ENCODE measurements around the gene BTN1A1.
A peak's percentile ranks its signal among the peaks of the same experiment; 100 is the strongest.

The BTN1A1 gene

DNA sequence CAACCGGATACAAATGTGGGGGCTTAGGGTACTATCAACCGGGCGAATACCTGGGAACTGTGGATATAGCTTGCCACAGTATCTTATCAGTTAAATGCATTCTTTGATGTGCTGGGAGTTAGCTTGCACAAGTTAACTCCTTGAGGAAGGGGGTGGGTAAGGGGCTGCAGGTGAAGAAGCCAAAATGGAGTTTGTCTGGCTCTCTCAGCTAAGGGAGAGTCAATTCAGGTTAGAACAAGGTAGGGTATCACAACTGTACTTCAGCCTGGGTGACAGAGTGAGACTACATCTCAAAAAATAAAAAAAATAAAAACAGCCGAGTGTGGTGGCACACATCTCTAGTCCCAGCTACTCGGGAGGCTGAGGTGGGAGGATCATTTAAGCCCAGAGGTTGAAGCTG, 8.5 kb upstream of the BTN1A1 start:
- H3K27me3 ChIP-seq (replicated peaks; ENCODE audit: insufficient read depth, low read length) = no peaks in the 10 kb centered on the region
- H3K9ac ChIP-seq (ENCODE audit: low read length) = no peak overlapping the region
- H3K36me3 ChIP-seq (replicated peaks; ENCODE audit: insufficient read depth, low read length) = no peaks in the 10 kb centered on the region
- H3K9me3 ChIP-seq (replicated peaks; ENCODE audit: insufficient read depth, low read length) = no peaks in the 10 kb centered on the region
- no peak overlapping the region for H3K4me2 ChIP-seq (ENCODE audit: low read depth, low read length)
- no peaks in the 10 kb centered on the region for H4K20me1 ChIP-seq (ENCODE audit: insufficient read depth, low read length)
- peaks cover 16% of the 10 kb centered on the region for H3K4me1 ChIP-seq (ENCODE audit: low read length)
- H3K27ac ChIP-seq (ENCODE audit: low read length) = no peak overlapping the region
- no peak overlapping the region for H2AFZ ChIP-seq (ENCODE audit: low read length)
- TF ChIP-seq EZH2phosphoT487 (IDR thresholded peaks at IDR 0.05; ENCODE audit: low read length) (no peak), EZH2 (optimal IDR thresholded peaks at IDR 0.05; ENCODE audit: low read depth, low read length) (no peak)
- TF ChIP-seq, protein P1, sequence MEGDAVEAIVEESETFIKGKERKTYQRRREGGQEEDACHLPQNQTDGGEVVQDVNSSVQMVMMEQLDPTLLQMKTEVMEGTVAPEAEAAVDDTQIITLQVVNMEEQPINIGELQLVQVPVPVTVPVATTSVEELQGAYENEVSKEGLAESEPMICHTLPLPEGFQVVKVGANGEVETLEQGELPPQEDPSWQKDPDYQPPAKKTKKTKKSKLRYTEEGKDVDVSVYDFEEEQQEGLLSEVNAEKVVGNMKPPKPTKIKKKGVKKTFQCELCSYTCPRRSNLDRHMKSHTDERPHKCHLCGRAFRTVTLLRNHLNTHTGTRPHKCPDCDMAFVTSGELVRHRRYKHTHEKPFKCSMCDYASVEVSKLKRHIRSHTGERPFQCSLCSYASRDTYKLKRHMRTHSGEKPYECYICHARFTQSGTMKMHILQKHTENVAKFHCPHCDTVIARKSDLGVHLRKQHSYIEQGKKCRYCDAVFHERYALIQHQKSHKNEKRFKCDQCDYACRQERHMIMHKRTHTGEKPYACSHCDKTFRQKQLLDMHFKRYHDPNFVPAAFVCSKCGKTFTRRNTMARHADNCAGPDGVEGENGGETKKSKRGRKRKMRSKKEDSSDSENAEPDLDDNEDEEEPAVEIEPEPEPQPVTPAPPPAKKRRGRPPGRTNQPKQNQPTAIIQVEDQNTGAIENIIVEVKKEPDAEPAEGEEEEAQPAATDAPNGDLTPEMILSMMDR (IDR thresholded peaks at IDR 0.05; ENCODE audit: low read length) = no peak
- H3K79me2 ChIP-seq (ENCODE audit: low read length) = no peaks in the 10 kb centered on the region
- DNase-seq = no peak
- H3K9me2 ChIP-seq (replicated peaks; ENCODE audit: insufficient read depth, low read length) = no peaks in the 10 kb centered on the region
- H3K4me3 ChIP-seq (ENCODE audit: low read length) = no peak overlapping the region
- H3F3A ChIP-seq (ENCODE audit: insufficient read depth, low read length) = no peaks in the 10 kb centered on the region

DNA sequence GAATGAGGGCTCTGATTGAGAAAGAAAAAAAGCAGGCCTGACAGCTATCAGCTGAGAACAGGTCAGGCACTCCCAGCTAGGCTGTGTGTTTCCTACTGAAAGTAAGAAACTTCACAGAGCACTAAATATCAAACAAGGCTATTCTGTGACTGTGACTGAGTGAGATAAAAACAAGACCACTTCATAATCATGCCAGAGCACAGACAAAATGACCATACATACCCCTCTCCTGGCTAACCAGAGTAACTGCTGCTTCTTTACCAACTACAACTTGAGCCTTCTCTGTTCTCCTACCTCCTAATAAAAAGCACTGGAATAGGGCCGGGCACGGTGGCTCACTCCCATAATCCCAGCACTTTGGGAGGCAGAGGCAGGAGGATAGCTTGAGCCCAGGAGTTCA, 6.8 kb upstream of the BTN1A1 start:
- Histone ChIP-seq H4K20me1 (ENCODE audit: insufficient read depth, low read length) (no peaks in the 10 kb centered on the region), H3K4me3 (ENCODE audit: low read length) (no peak overlapping the region), H2AFZ (ENCODE audit: low read length) (peak overlapping the region; percentile 55), H3K27ac (ENCODE audit: low read length) (peak overlapping the region; percentile 16; the same call in 1 of the 2 replicates), H3K9me2 (replicated peaks; ENCODE audit: insufficient read depth, low read length) (no peaks in the 10 kb centered on the region), H3K9me3 (replicated peaks; ENCODE audit: insufficient read depth, low read length) (no peaks in the 10 kb centered on the region), H3K4me2 (ENCODE audit: low read depth, low read length) (0 out of 2 replicates have a peak overlapping the region, but pooled peaks have one; percentile 9), H3F3A (ENCODE audit: insufficient read depth, low read length) (no peaks in the 10 kb centered on the region), H3K9ac (ENCODE audit: low read length) (peak overlapping the region; percentile 21; the same call in 1 of the 2 replicates), H3K79me2 (ENCODE audit: low read length) (no peaks in the 10 kb centered on the region), H3K27me3 (replicated peaks; ENCODE audit: insufficient read depth, low read length) (no peaks in the 10 kb centered on the region), H3K36me3 (replicated peaks; ENCODE audit: insufficient read depth, low read length) (no peaks in the 10 kb centered on the region), H3K4me1 (ENCODE audit: low read length) (peaks cover 23% of the 10 kb centered on the region)
- TF ChIP-seq EZH2 (optimal IDR thresholded peaks at IDR 0.05; ENCODE audit: low read depth, low read length) = no peak
- TF ChIP-seq, protein P1 (IDR thresholded peaks at IDR 0.05; ENCODE audit: low read length) = peak; percentile 39
- no peak for TF ChIP-seq EZH2phosphoT487 (IDR thresholded peaks at IDR 0.05; ENCODE audit: low read length)
- peak; percentile 69 for DNase-seq

DNA sequence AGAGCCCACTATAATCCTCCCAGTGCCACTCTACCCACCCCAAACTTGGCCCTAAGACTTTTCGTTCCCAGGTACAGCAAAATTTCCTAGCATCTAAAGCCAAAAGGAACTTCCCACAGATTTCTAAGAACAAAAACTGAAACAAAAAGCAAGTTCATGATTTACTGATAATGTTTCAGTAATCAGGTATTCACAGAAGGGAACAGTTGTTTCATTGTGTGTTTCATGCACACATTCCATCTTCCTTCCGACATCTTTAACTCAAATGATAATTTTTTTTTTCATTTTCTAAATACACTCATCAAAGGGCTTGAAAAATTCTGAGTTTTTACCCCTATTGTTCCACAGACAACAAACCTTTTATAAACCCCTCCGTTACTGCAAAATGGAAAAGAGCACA, 6.0 kb upstream of the BTN1A1 start:
- Histone ChIP-seq H3K9ac (ENCODE audit: low read length) (no peak overlapping the region), H4K20me1 (ENCODE audit: insufficient read depth, low read length) (no peaks in the 10 kb centered on the region), H3K36me3 (replicated peaks; ENCODE audit: insufficient read depth, low read length) (no peaks in the 10 kb centered on the region), H3K4me3 (ENCODE audit: low read length) (no peak overlapping the region), H3K79me2 (ENCODE audit: low read length) (no peaks in the 10 kb centered on the region), H3K27ac (ENCODE audit: low read length) (no peak overlapping the region), H3F3A (ENCODE audit: insufficient read depth, low read length) (no peaks in the 10 kb centered on the region), H3K9me2 (replicated peaks; ENCODE audit: insufficient read depth, low read length) (no peaks in the 10 kb centered on the region), H3K9me3 (replicated peaks; ENCODE audit: insufficient read depth, low read length) (no peaks in the 10 kb centered on the region), H2AFZ (ENCODE audit: low read length) (no peak overlapping the region), H3K27me3 (replicated peaks; ENCODE audit: insufficient read depth, low read length) (no peaks in the 10 kb centered on the region), H3K4me1 (ENCODE audit: low read length) (peaks cover 23% of the 10 kb centered on the region), H3K4me2 (ENCODE audit: low read depth, low read length) (no peak overlapping the region)
- no peak for TF ChIP-seq EZH2phosphoT487 (IDR thresholded peaks at IDR 0.05; ENCODE audit: low read length)
- TF ChIP-seq EZH2 (optimal IDR thresholded peaks at IDR 0.05; ENCODE audit: low read depth, low read length) = no peak
- TF ChIP-seq, protein P1 (IDR thresholded peaks at IDR 0.05; ENCODE audit: low read length) = no peak
- DNase-seq = no peak

All from MM.1S (cell line).